Panc1 (cell line): ENCODE results near the gene GTF2H4. TPM values are rescaled to one million over a fixed set of nuclear protein-coding genes. Genes with fewer than 3 reads are reported as not detected.

ENCODE experiments used
- ATAC-seq: fragments of 200-7000 bp; cut with Tn5 transposase; 2 replicates; pipeline ENCODE4 v1.9.1; 2020; ENCODE audit warnings: mild to moderate bottlenecking, moderate library complexity
- BruUV-seq: library from RNA; stranded (reverse); fragments of 400-500 nt; replicated peaks from 2 replicates; lab custom pipeline; 2021; lab: Mats Ljungman, UMichigan
- CTCF ChIA-PET: fragments of 300-600 bp; sonication (Branson Sonifier 250); formaldehyde crosslinking; loops from one replicate; lab custom pipeline; 2022; ENCODE audit warnings: antibody characterized with exemption; lab: Charles Lee
- POLR2A ChIA-PET: fragments of 300-600 bp; sonication (Branson Sonifier 250); formaldehyde crosslinking; loops from one replicate; lab custom pipeline; 2022; ENCODE audit warnings: antibody characterized with exemption; lab: Charles Lee
- DNase-seq: peaks from one replicate; pipeline ENCODE4 v3.0.0-alpha.2; 2010; ENCODE audit warnings: low read depth, low spot score
- H3K27ac ChIP-seq: 2 replicates; pipeline ENCODE4 v1.5.1; 2011; ENCODE audit warnings: mild to moderate bottlenecking, low read length, inconsistent platforms
- H3K27me3 ChIP-seq: fragments of 200-500 bp; sonication (Bioruptor generic); 2 replicates; pipeline ENCODE4 v1.6.0; 2014; ENCODE audit warnings: low read length, inconsistent platforms; ENCODE audit not compliant: control insufficient read depth, insufficient read depth
- H3K36me3 ChIP-seq: fragments of 200-500 bp; sonication (Bioruptor generic); 2 replicates; pipeline ENCODE4 v1.5.1; 2014; ENCODE audit warnings: inconsistent platforms, mild to moderate bottlenecking, low read length, moderate library complexity; ENCODE audit not compliant: control insufficient read depth, insufficient read depth
- H3K4me1 ChIP-seq: 2 replicates; pipeline ENCODE4 v1.5.1; 2011; ENCODE audit warnings: inconsistent platforms, mild to moderate bottlenecking, low read length, moderate library complexity; ENCODE audit not compliant: control insufficient read depth, insufficient read depth
- H3K4me3 ChIP-seq, 2 experiments: 2 replicates each; pipeline ENCODE4 v1.5.1; 2011 to 2012; ENCODE audit warnings: low read depth in 2 of 2, low read length in 2 of 2, mild to moderate bottlenecking in 2 of 2, inconsistent platforms in 1 of 2, moderate library complexity in 1 of 2
- H3K9me3 ChIP-seq: fragments of 200-500 bp; sonication (Bioruptor generic); 2 replicates; pipeline ENCODE4 v1.5.1; 2014; ENCODE audit warnings: low read depth, mild to moderate bottlenecking, inconsistent platforms, low read length, moderate library complexity; ENCODE audit not compliant: control insufficient read depth, insufficient read depth
- CTCF ChIP-seq: fragments of 450-650 bp; IDR thresholded peaks from 2 replicates; pipeline ENCODE4 v1.5.1; 2017; ENCODE audit warnings: mild to moderate bottlenecking
- POLR2AphosphoS5 ChIP-seq: IDR thresholded peaks from 2 replicates; pipeline ENCODE4 v1.6.1; 2012; ENCODE audit warnings: mild to moderate bottlenecking, low read depth, low read length, moderate library complexity
- REST ChIP-seq, 2 experiments: IDR thresholded peaks; 2 replicates each; pipeline ENCODE4 v1.6.1; 2011 to 2012; ENCODE audit warnings: low read depth in 2 of 2, control low read depth in 1 of 2, low read length in 1 of 2, mild to moderate bottlenecking in 1 of 2, moderate library complexity in 1 of 2; ENCODE audit not compliant: insufficient read depth in 1 of 2
- SIN3A ChIP-seq: IDR thresholded peaks from 2 replicates; pipeline ENCODE4 v1.6.1; 2012; ENCODE audit warnings: low read depth, mild to moderate bottlenecking, low read length, moderate library complexity, borderline replicate concordance; ENCODE audit not compliant: insufficient read depth
- TCF7L2 ChIP-seq: IDR thresholded peaks from 2 replicates; pipeline ENCODE4 v1.6.1; 2011; ENCODE audit warnings: mild to moderate bottlenecking, low read depth, low read length, inconsistent platforms
- in situ Hi-C: cut with HindIII; loops from 2 replicates; pipeline ENCODE4 v1.10.0; 2016; ENCODE audit warnings: low sequenced_read_pairs, low pct_unique_long_range_greater_than_20kb
- intact Hi-C: fragments of 100-400 bp; cut with micrococcal nuclease; formaldehyde crosslinking; loops from one replicate; pipeline ENCODE4 v1.10.0; 2022; ENCODE audit not compliant: unreplicated experiment
- total RNA-seq: library from RNA; stranded (reverse); gene quantifications from one replicate; pipeline ENCODE4 v1.2.1, GENCODE V29; 2021; ENCODE audit not compliant: unreplicated experiment

The GTF2H4 gene
- total RNA-seq, 1 experiment from 2014 or later, result 27.5 TPM

GRCh38 chr6:30894381-30894780, 13.6 kb upstream of the GTF2H4 start:
- Histone ChIP-seq H3K4me1 (no peaks in the 10 kb centered on the region), H3K9me3 (no peaks in the 10 kb centered on the region), H3K4me3 (no peak overlapping the region), H3K27ac (no peak overlapping the region), H3K36me3 (no peaks in the 10 kb centered on the region), H3K27me3 (no peaks in the 10 kb centered on the region)
- ATAC-seq, result no peak
- CTCF ChIA-PET, result no interaction called here
- DNase-seq, result no peak
- no TSS peak for BruUV-seq
- intact Hi-C loops (no loop called here), in situ Hi-C loops (no loop called here)
- POLR2A ChIA-PET, result no interaction called here
- TF ChIP-seq SIN3A, result no peak
- TF ChIP-seq CTCF, result no peak
- TF ChIP-seq POLR2AphosphoS5, result no peak
- no peak for TF ChIP-seq REST (IDR thresholded peaks at IDR 0.05; ENCODE audit: insufficient read depth in 1 of 2, low read depth in 2 of 2, low read length in 1 of 2)

- Histone ChIP-seq H3K27me3 (no peaks in the 10 kb centered on the region), H3K4me3 (no peak overlapping the region), H3K9me3 (no peaks in the 10 kb centered on the region), H3K36me3 (no peaks in the 10 kb centered on the region), H3K4me1 (no peaks in the 10 kb centered on the region), H3K27ac (no peak overlapping the region)
- TF ChIP-seq CTCF, result no peak
- no peak for TF ChIP-seq SIN3A
- BruUV-seq, result no TSS peak
- intact Hi-C loops, result no loop called here
- in situ Hi-C loops, result no loop called here
- no peak for ATAC-seq
- no peak for DNase-seq
- CTCF ChIA-PET, result no interaction called here
- POLR2A ChIA-PET, result no interaction called here
Measured at GRCh38 chr6:30894935-30895334, 13.1 kb upstream of the GTF2H4 start.

GRCh38 chr6:30895343-30895742, 12.7 kb upstream of the GTF2H4 start:
- no peaks in the 10 kb centered on the region for H3K4me1 ChIP-seq
- no TSS peak for BruUV-seq
- intact Hi-C loops (no loop called here), in situ Hi-C loops (no loop called here)
- no peaks in the 10 kb centered on the region for H3K9me3 ChIP-seq
- no peaks in the 10 kb centered on the region for H3K36me3 ChIP-seq
- no peak for TF ChIP-seq REST (IDR thresholded peaks at IDR 0.05; ENCODE audit: insufficient read depth in 1 of 2, low read depth in 2 of 2, low read length in 1 of 2)
- no peak for TF ChIP-seq POLR2AphosphoS5
- TF ChIP-seq SIN3A, result no peak
- TF ChIP-seq TCF7L2, result no peak
- no peak for TF ChIP-seq CTCF
- H3K4me3 ChIP-seq, result no peak overlapping the region
- no peak overlapping the region for H3K27ac ChIP-seq
- ChIA-PET CTCF (no interaction called here), POLR2A (no interaction called here)
- DNase-seq (no peak), ATAC-seq (no peak)
- no peaks in the 10 kb centered on the region for H3K27me3 ChIP-seq
